NCI-H146 treated with DMSO at 0.1 percent for 48 hours (cell line): ENCODE data around the gene AP3D1.

Experiments used
- DNase-seq: peaks from one replicate; lab custom pipeline; 2025; ENCODE audit not compliant: unreplicated experiment; lab: John Stamatoyannopoulos, UW

The AP3D1 gene

GRCh38 chr19:2184422-2184975, 33.1 kb upstream of the AP3D1 start:
- DNase-seq = no peak

- DNase-seq = no peak
These were observed 30.2 kb upstream of the AP3D1 start for GRCh38 chr19:2181633-2181997.

- no peak for DNase-seq
These were observed 29.7 kb upstream of the AP3D1 start for GRCh38 chr19:2180881-2181632.

GRCh38 chr19:2180114-2180513, 28.7 kb upstream of the AP3D1 start:
- no peak for DNase-seq

GRCh38 chr19:2179095-2179494, 27.7 kb upstream of the AP3D1 start:
- no peak for DNase-seq

- DNase-seq = no peak
These were observed 25.1 kb upstream of the AP3D1 start for GRCh38 chr19:2176337-2176994.

GRCh38 chr19:2175742-2176141, 24.4 kb upstream of the AP3D1 start:
- no peak for DNase-seq

- DNase-seq = no peak
These were observed 22.6 kb upstream of the AP3D1 start for GRCh38 chr19:2173767-2174577.

- no peak for DNase-seq
These were observed 22.0 kb upstream of the AP3D1 start for GRCh38 chr19:2173388-2173766.

GRCh38 chr19:2171349-2172145, 20.2 kb upstream of the AP3D1 start:
- no peak for DNase-seq

GRCh38 chr19:2170987-2171348, 19.6 kb upstream of the AP3D1 start:
- no peak for DNase-seq

GRCh38 chr19:2170219-2170618, 18.9 kb upstream of the AP3D1 start:
- DNase-seq = no peak

- DNase-seq = no peak
These were observed 17.5 kb upstream of the AP3D1 start for GRCh38 chr19:2168619-2169424.

GRCh38 chr19:2167896-2168618, 16.7 kb upstream of the AP3D1 start:
- no peak for DNase-seq

GRCh38 chr19:2166741-2167738, 15.7 kb upstream of the AP3D1 start:
- DNase-seq = no peak

GRCh38 chr19:2164020-2164998, 12.9 kb upstream of the AP3D1 start:
- no peak for DNase-seq

GRCh38 chr19:2160379-2160778, 9.0 kb upstream of the AP3D1 start:
- DNase-seq = no peak
